Activated CD8-positive, alpha-beta memory T cell treated with anti-CD3 and anti-CD28 coated beads for 24 hours (primary cell): ENCODE results near the gene ATAD3C.
"Not testable (repeated sequence)": the region's sequence is repeated elsewhere in the genome, so short reads cannot be mapped to it uniquely, and the experiment has no call there.

Source experiments
- DNase-seq: peaks from one replicate; pipeline ENCODE4 v3.0.0-alpha.2; 2020

The ATAD3C gene

GRCh38 chr1:1419363-1419812, 30.1 kb upstream of the ATAD3C start:
- DNase-seq, result no peak

- DNase-seq, result no peak
Observed at GRCh38 chr1:1419813-1420653, 29.5 kb upstream of the ATAD3C start.

GRCh38 chr1:1420654-1421141, 28.8 kb upstream of the ATAD3C start:
- DNase-seq, result no peak

GRCh38 chr1:1421147-1421906, 28.2 kb upstream of the ATAD3C start, which contains the start of gene ANKRD65:
TSS of gene ANKRD65 (minus strand) at chr1:1421276. CDS start at chr1:1421005, 271 bp downstream.
- DNase-seq, result no peak

- DNase-seq, result no peak
Observed at GRCh38 chr1:1421907-1422464, 27.5 kb upstream of the ATAD3C start.

- no peak for DNase-seq
Observed at GRCh38 chr1:1422465-1423244, 26.8 kb upstream of the ATAD3C start.

GRCh38 chr1:1423245-1423597, 26.3 kb upstream of the ATAD3C start:
- no peak for DNase-seq

GRCh38 chr1:1424707-1425106, 24.8 kb upstream of the ATAD3C start:
- no peak for DNase-seq

GRCh38 chr1:1425426-1425752, 24.1 kb upstream of the ATAD3C start:
- DNase-seq, result no peak

GRCh38 chr1:1425753-1426495, 23.6 kb upstream of the ATAD3C start:
- DNase-seq, result no peak

- no peak for DNase-seq
Observed at GRCh38 chr1:1426496-1427105, 22.9 kb upstream of the ATAD3C start.

- no peak for DNase-seq
Observed at GRCh38 chr1:1427106-1427819, 22.2 kb upstream of the ATAD3C start.

GRCh38 chr1:1427820-1428148, 21.7 kb upstream of the ATAD3C start:
- no peak for DNase-seq

- DNase-seq, result no peak
Observed at GRCh38 chr1:1428174-1428573, 21.3 kb upstream of the ATAD3C start.

GRCh38 chr1:1428967-1429366, 20.5 kb upstream of the ATAD3C start:
- DNase-seq, result not testable (repeated sequence)

GRCh38 chr1:1429671-1430073, 19.8 kb upstream of the ATAD3C start:
- DNase-seq, result no peak

- no peak for DNase-seq
Observed at GRCh38 chr1:1430114-1430982, 19.1 kb upstream of the ATAD3C start.

- no peak for DNase-seq
Observed at GRCh38 chr1:1430992-1431844, 18.3 kb upstream of the ATAD3C start.

- no peak for DNase-seq
Observed at GRCh38 chr1:1431845-1432273, 17.6 kb upstream of the ATAD3C start.
